Measurements from ENCODE around the gene JARID2. TPM values are rescaled to one million over a fixed set of nuclear protein-coding genes. Genes with fewer than 3 reads are reported as not detected.

JARID2 gene
- total and polyA plus RNA-seq, 10 of the 15 experiments (the other 5 are each of a cell fraction or from before 2014, with no cell fraction given) = 4.2 to 21.6 (median 11.7) TPM

GRCh38 chr6:15335916-15336315, 90.0 kb downstream of the JARID2 start:
- 72% methylated on average over 4 of the region's 4 CpGs for WGBS (ENCODE audit: insufficient coverage, insufficient replicate concordance, low lambda C conversion rate, missing lambda C conversion rate)
- POLR2A ChIA-PET = interaction anchor here (0.6 to 1.2 kb wide), 7 partner anchors 8 to 52 kb away, joined by 3 to 6 read pairs (median 4); no protein-coding TSS in a partner anchor
- ATAC-seq = peak; percentile 9; the same call in 2 of the 3 replicates
- intact Hi-C loops (cut with micrococcal nuclease; ENCODE audit: unreplicated experiment) = no loop called here
- Histone ChIP-seq H3K27me3 (replicated peaks in 1 of 2; ENCODE audit: control insufficient read depth in 2 of 2, insufficient read depth in 2 of 2, low read length in 1 of 2) (no peaks in the 10 kb centered on the region), H3K9me3 (replicated peaks; ENCODE audit: control insufficient read depth, insufficient read depth, low read length) (no peaks in the 10 kb centered on the region), H3K36me3 (ENCODE audit: control insufficient read depth in 2 of 2, insufficient read depth in 2 of 2, low read length in 1 of 2) (no peaks in the 10 kb centered on the region; a peak in 1 of 4 replicates), H4K20me1 (ENCODE audit: control insufficient read depth, insufficient read depth) (no peaks in the 10 kb centered on the region), H3K4me1 (ENCODE audit: control insufficient read depth, insufficient read depth, low read length) (peaks cover 55% of the 10 kb centered on the region), H3K9ac (ENCODE audit: control insufficient read depth, insufficient read depth, low read length) (peak overlapping the region; percentile 38; the same call in 1 of the 2 replicates), H3K27ac (ENCODE audit: control insufficient read depth, insufficient read depth) (peak overlapping the region; percentile 55), H2AFZ (ENCODE audit: control insufficient read depth, low read depth, low read length) (no peak overlapping the region), H3K4me3 (no peak overlapping the region), H3K4me2 (ENCODE audit: control insufficient read depth, insufficient read depth) (peak overlapping the region; percentile 69), H3K79me2 (ENCODE audit: control insufficient read depth, insufficient read depth, low read length) (peaks cover 93% of the 10 kb centered on the region)
- TF ChIP-seq CBFB (IDR thresholded peaks at IDR 0.05; ENCODE audit: low read depth) = no peak
- TF ChIP-seq ZNF24 (IDR thresholded peaks at IDR 0.05) = peak; percentile 96
- TF ChIP-seq, protein P1, sequence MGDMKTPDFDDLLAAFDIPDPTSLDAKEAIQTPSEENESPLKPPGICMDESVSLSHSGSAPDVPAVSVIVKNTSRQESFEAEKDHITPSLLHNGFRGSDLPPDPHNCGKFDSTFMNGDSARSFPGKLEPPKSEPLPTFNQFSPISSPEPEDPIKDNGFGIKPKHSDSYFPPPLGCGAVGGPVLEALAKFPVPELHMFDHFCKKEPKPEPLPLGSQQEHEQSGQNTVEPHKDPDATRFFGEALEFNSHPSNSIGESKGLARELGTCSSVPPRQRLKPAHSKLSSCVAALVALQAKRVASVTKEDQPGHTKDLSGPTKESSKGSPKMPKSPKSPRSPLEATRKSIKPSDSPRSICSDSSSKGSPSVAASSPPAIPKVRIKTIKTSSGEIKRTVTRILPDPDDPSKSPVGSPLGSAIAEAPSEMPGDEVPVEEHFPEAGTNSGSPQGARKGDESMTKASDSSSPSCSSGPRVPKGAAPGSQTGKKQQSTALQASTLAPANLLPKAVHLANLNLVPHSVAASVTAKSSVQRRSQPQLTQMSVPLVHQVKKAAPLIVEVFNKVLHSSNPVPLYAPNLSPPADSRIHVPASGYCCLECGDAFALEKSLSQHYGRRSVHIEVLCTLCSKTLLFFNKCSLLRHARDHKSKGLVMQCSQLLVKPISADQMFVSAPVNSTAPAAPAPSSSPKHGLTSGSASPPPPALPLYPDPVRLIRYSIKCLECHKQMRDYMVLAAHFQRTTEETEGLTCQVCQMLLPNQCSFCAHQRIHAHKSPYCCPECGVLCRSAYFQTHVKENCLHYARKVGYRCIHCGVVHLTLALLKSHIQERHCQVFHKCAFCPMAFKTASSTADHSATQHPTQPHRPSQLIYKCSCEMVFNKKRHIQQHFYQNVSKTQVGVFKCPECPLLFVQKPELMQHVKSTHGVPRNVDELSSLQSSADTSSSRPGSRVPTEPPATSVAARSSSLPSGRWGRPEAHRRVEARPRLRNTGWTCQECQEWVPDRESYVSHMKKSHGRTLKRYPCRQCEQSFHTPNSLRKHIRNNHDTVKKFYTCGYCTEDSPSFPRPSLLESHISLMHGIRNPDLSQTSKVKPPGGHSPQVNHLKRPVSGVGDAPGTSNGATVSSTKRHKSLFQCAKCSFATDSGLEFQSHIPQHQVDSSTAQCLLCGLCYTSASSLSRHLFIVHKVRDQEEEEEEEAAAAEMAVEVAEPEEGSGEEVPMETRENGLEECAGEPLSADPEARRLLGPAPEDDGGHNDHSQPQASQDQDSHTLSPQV (IDR thresholded peaks at IDR 0.05) = no peak
- TF ChIP-seq SRF (IDR thresholded peaks at IDR 0.05; ENCODE audit: low read depth in 2 of 2, low read length in 2 of 2) = no peak
- TF ChIP-seq, protein P2, sequence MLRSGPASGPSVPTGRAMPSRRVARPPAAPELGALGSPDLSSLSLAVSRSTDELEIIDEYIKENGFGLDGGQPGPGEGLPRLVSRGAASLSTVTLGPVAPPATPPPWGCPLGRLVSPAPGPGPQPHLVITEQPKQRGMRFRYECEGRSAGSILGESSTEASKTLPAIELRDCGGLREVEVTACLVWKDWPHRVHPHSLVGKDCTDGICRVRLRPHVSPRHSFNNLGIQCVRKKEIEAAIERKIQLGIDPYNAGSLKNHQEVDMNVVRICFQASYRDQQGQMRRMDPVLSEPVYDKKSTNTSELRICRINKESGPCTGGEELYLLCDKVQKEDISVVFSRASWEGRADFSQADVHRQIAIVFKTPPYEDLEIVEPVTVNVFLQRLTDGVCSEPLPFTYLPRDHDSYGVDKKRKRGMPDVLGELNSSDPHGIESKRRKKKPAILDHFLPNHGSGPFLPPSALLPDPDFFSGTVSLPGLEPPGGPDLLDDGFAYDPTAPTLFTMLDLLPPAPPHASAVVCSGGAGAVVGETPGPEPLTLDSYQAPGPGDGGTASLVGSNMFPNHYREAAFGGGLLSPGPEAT (IDR thresholded peaks at IDR 0.05; ENCODE audit: low read depth) = no peak
- TF ChIP-seq SMARCA5 (IDR thresholded peaks at IDR 0.05) = no peak
- SMC1A ChIA-PET (ENCODE audit: uncharacterized antibody, unreplicated experiment) = interaction anchor here (0.7 to 1.7 kb wide), 10 partner anchors 10 to 82 kb away, joined by 3 to 10 read pairs (median 4); no protein-coding TSS in a partner anchor
- CTCF ChIA-PET = interaction anchor here (1.2 to 1.7 kb wide), 2 partner anchors 11 to 105 kb away, joined by 3 to 6 read pairs; no protein-coding TSS in a partner anchor
- BruUV-seq (replicated peaks) = no TSS peak
- RAD21 ChIA-PET (ENCODE audit: unreplicated experiment) = interaction anchor here (0.8 to 1.4 kb wide), 2 partner anchors 51 to 57 kb away, joined by 3 to 4 read pairs; no protein-coding TSS in a partner anchor
- in situ Hi-C loops (cut with MboI) = no loop called here
- DNase-seq (ENCODE audit: low read depth, low spot score) = no peak
- no peak for FAIRE-seq
